ENCODE data around the gene ITPK1.

DNA sequence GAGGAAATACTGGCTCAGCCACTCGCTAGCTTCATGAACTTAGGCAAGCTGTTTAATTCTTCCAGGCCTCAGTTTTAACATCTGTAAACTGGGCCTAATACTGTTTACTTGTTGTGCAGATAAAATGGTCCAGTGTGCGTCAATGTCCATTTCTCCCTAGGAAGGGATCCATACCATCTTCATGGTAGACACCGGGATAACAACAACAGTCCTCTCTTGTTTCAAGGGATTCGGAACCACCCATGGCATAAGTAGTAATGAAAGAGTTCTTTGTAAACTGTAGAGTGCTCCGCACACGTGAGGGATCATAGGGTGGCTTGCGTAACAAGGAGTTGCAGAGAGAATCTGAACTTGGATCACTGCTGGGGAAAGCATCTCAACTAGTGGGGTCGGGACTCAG is 210.1 kb downstream of the ITPK1 start:
- TF ChIP-seq, protein P1, sequence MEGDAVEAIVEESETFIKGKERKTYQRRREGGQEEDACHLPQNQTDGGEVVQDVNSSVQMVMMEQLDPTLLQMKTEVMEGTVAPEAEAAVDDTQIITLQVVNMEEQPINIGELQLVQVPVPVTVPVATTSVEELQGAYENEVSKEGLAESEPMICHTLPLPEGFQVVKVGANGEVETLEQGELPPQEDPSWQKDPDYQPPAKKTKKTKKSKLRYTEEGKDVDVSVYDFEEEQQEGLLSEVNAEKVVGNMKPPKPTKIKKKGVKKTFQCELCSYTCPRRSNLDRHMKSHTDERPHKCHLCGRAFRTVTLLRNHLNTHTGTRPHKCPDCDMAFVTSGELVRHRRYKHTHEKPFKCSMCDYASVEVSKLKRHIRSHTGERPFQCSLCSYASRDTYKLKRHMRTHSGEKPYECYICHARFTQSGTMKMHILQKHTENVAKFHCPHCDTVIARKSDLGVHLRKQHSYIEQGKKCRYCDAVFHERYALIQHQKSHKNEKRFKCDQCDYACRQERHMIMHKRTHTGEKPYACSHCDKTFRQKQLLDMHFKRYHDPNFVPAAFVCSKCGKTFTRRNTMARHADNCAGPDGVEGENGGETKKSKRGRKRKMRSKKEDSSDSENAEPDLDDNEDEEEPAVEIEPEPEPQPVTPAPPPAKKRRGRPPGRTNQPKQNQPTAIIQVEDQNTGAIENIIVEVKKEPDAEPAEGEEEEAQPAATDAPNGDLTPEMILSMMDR (IDR thresholded peaks at IDR 0.05) = no peak
- TF ChIP-seq EP300 (IDR thresholded peaks at IDR 0.05) = no peak
- TF ChIP-seq POLR2A (IDR thresholded peaks at IDR 0.05; ENCODE audit: low read depth) = no peak

Data from esophagus muscularis mucosa (tissue), 4 donors.